HepG2 (cell line): ENCODE measurements around the gene HOXD9. TPM values are rescaled to one million over a fixed set of nuclear protein-coding genes. Genes with fewer than 3 reads are reported as not detected.

ENCODE experiments used
- ATF4 ChIP-seq, 2 experiments: fragments of 450-650 bp in 1 of 2; sonication (generic) in 1 of 2; formaldehyde crosslinking; IDR thresholded peaks; 2 replicates each; pipeline versions ENCODE4 v1.5.0 to v1.8.0; 2020 to 2022; ENCODE audit warnings: mild to moderate bottlenecking in 1 of 2, missing genetic modification reagents in 1 of 2
- BRD4 ChIP-seq: sonication (generic); formaldehyde crosslinking; IDR thresholded peaks from 2 replicates; pipeline ENCODE4 v1.4.0; 2020; ENCODE audit warnings: missing genetic modification reagents
- HES4 ChIP-seq: sonication (generic); formaldehyde crosslinking; IDR thresholded peaks from 2 replicates; pipeline ENCODE4 v1.9.0; 2021; ENCODE audit warnings: mild to moderate bottlenecking, missing genetic modification reagents, borderline replicate concordance
- IRX3 ChIP-seq: sonication (generic); formaldehyde crosslinking; IDR thresholded peaks from 2 replicates; pipeline ENCODE4 v1.8.1; 2023; ENCODE audit warnings: mild to moderate bottlenecking, low read depth, missing genetic modification reagents, borderline replicate concordance
- MXD3 ChIP-seq: IDR thresholded peaks from 2 replicates; pipeline ENCODE4 v1.6.1; 2016; ENCODE audit warnings: mild to moderate bottlenecking, missing biosample characterization, missing genetic modification reagents
- NCOA5 ChIP-seq: sonication (generic); formaldehyde crosslinking; IDR thresholded peaks from 2 replicates; pipeline ENCODE4 v1.4.0; 2020; ENCODE audit warnings: missing genetic modification reagents
- NFKB2 ChIP-seq: sonication (generic); formaldehyde crosslinking; IDR thresholded peaks from 2 replicates; pipeline ENCODE4 v1.4.0; 2020; ENCODE audit warnings: missing genetic modification reagents, borderline replicate concordance
- POGK ChIP-seq: sonication (generic); formaldehyde crosslinking; conservative IDR thresholded peaks from 2 replicates; pipeline ENCODE4 v1.8.0; 2022; ENCODE audit warnings: mild to moderate bottlenecking, moderate library complexity, missing genetic modification reagents
- ZBTB3 ChIP-seq: sonication (generic); formaldehyde crosslinking; IDR thresholded peaks from 2 replicates; pipeline ENCODE4 v1.4.0; 2020; ENCODE audit warnings: low read depth, mild to moderate bottlenecking, moderate library complexity, missing genetic modification reagents, borderline replicate concordance
- ZNF121 ChIP-seq: sonication (generic); formaldehyde crosslinking; IDR thresholded peaks from 2 replicates; pipeline ENCODE4 v1.5.0; 2020; ENCODE audit warnings: mild to moderate bottlenecking, missing genetic modification reagents
- ZNF30 ChIP-seq: sonication (generic); formaldehyde crosslinking; IDR thresholded peaks from 2 replicates; pipeline ENCODE4 v1.5.0; 2020; ENCODE audit warnings: mild to moderate bottlenecking, missing genetic modification reagents
- ZNF407 ChIP-seq: sonication (generic); formaldehyde crosslinking; IDR thresholded peaks from one replicate; pipeline ENCODE4 v1.5.1; 2020; ENCODE audit warnings: mild to moderate bottlenecking, missing genetic modification reagents; ENCODE audit errors: not compliant biosample characterization
- ZNF777 ChIP-seq: sonication (generic); formaldehyde crosslinking; IDR thresholded peaks from 2 replicates; pipeline ENCODE4 v1.4.0; 2020; ENCODE audit warnings: missing genetic modification reagents
- polyA plus RNA-seq, 8 experiments: library from polyadenylated mRNA; depleted of rRNA in 3 of 8; stranded (reverse) in 7 of 8; unstranded in 1 of 8; fragments of >200 nt; fragmentation: Illumina TruSeq in 4 of 8; extraction: Trizol in 4 of 8; gene quantifications; 2 replicates each; pipeline versions ENCODE4 v1.2.1 to v1.2.3, GENCODE V29; 2011 to 2016; ENCODE audit warnings: low read depth in 4 of 8, missing spikeins in 1 of 8, mixed read lengths in 1 of 8; ENCODE audit not compliant: insufficient read depth in 1 of 8
- total RNA-seq, 5 experiments: library from RNA; depleted of rRNA; stranded (reverse); fragments of >200 nt; fragmentation: Illumina TruSeq; extraction: Trizol; gene quantifications; 2 replicates each; pipeline ENCODE4 v1.2.3, GENCODE V29; 2016; ENCODE audit warnings: low read depth in 1 of 5

HOXD9 gene
- total and polyA plus RNA-seq, 2 of the 13 experiments (the other 11 are each of a cell fraction or from before 2014, with no cell fraction given), result not detected

- TF ChIP-seq MXD3 (CRISPR knock-in tag), result peak; percentile 28; the same call in 1 of the 2 replicates
- TF ChIP-seq BRD4 (CRISPR knock-in tag), result no peak
- peak; percentile 75 for TF ChIP-seq ZNF777 (CRISPR knock-in tag)
- peak; percentile 28; the same call in 1 of the 2 replicates for TF ChIP-seq ZNF121 (CRISPR knock-in tag)
- TF ChIP-seq POGK, result no peak
- TF ChIP-seq HES4 (CRISPR knock-in tag), result peak; percentile 50; the same call in 1 of the 2 replicates
- TF ChIP-seq NCOA5 (CRISPR knock-in tag), result no peak
- peak; percentile 75; the same call in 1 of the 2 replicates for TF ChIP-seq IRX3 (CRISPR knock-in tag)
- no peak for TF ChIP-seq ZNF30 (CRISPR knock-in tag)
- peak; percentile 31 for TF ChIP-seq ZNF407
- TF ChIP-seq ATF4 (CRISPR knock-in tag; IDR thresholded peaks at IDR 0.05), result no peak
- TF ChIP-seq ZBTB3 (CRISPR knock-in tag), result no peak
- peak; percentile 78 for TF ChIP-seq NFKB2 (CRISPR knock-in tag)
Observed at GRCh38 chr2:176088048-176088936, 34.2 kb upstream of the HOXD9 start (continued).
